NB4 (cell line): ENCODE measurements around the gene EPS8L2.

Source experiments
- MYC ChIP-seq: IDR thresholded peaks from 2 replicates; pipeline ENCODE4 v1.6.1; 2011; ENCODE audit warnings: low read depth, low read length
- POLR2A ChIP-seq: IDR thresholded peaks from 2 replicates; pipeline ENCODE4 v1.6.1; 2011; ENCODE audit warnings: mild to moderate bottlenecking; ENCODE audit not compliant: insufficient read length; ENCODE audit errors: extremely low read depth
- TF ChIP-seq, protein P1 (sequence below): IDR thresholded peaks from one replicate; pipeline ENCODE4 v1.5.1; 2012; ENCODE audit warnings: low read depth, low read length

DNA sequence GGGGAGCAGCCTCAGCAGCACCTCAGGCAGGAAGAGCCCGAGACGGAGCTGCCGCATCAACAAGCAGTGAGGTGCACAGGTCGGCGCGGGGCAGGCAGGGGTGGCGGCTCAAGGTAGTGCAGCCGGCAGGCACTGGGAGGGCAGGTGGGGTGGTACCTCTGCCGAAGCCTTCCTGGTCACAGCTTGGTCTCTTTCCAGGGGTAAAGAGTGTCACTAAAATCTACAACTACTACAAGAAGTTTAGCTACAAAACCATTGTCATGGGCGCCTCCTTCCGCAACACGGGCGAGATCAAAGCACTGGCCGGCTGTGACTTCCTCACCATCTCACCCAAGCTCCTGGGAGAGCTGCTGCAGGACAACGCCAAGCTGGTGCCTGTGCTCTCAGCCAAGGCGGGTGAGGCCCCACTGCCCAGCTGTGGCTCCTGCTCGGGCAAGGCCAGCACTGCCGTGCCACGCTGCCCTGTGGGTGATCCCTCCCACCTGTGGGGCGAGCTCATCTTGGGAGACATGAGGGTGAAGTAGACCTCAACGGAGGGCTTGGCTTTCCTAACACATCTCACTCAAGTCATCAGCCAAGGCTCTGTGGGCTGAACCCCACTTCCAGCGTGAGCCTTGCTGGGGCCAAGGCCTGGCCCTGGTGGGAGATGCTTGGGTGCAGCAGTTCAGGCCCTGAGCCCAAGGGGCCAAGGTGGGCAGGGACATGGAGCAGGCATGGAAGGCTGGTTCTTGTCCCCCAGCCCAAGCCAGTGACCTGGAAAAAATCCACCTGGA, 57.7 kb downstream of the EPS8L2 start:
- TF ChIP-seq MYC (no peak), POLR2A (peak; percentile 23)
- TF ChIP-seq, protein P1, sequence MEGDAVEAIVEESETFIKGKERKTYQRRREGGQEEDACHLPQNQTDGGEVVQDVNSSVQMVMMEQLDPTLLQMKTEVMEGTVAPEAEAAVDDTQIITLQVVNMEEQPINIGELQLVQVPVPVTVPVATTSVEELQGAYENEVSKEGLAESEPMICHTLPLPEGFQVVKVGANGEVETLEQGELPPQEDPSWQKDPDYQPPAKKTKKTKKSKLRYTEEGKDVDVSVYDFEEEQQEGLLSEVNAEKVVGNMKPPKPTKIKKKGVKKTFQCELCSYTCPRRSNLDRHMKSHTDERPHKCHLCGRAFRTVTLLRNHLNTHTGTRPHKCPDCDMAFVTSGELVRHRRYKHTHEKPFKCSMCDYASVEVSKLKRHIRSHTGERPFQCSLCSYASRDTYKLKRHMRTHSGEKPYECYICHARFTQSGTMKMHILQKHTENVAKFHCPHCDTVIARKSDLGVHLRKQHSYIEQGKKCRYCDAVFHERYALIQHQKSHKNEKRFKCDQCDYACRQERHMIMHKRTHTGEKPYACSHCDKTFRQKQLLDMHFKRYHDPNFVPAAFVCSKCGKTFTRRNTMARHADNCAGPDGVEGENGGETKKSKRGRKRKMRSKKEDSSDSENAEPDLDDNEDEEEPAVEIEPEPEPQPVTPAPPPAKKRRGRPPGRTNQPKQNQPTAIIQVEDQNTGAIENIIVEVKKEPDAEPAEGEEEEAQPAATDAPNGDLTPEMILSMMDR = no peak
